C4-2B (cell line): ENCODE measurements around the gene ISYNA1.
A peak's percentile ranks its signal among the peaks of the same experiment; 100 is the strongest.

Experiments
- H3K27ac ChIP-seq: fragments of 450-650 bp; 2 replicates; pipeline ENCODE4 v1.5.1; 2017
- ZFX ChIP-seq: fragments of 450-650 bp; IDR thresholded peaks from 2 replicates; pipeline ENCODE4 v1.6.1; 2017
- TF ChIP-seq, protein P1 (sequence below): fragments of 450-650 bp; conservative IDR thresholded peaks from 2 replicates; pipeline ENCODE4 v1.5.1; 2017; ENCODE audit warnings: mild to moderate bottlenecking

Gene ISYNA1

DNA sequence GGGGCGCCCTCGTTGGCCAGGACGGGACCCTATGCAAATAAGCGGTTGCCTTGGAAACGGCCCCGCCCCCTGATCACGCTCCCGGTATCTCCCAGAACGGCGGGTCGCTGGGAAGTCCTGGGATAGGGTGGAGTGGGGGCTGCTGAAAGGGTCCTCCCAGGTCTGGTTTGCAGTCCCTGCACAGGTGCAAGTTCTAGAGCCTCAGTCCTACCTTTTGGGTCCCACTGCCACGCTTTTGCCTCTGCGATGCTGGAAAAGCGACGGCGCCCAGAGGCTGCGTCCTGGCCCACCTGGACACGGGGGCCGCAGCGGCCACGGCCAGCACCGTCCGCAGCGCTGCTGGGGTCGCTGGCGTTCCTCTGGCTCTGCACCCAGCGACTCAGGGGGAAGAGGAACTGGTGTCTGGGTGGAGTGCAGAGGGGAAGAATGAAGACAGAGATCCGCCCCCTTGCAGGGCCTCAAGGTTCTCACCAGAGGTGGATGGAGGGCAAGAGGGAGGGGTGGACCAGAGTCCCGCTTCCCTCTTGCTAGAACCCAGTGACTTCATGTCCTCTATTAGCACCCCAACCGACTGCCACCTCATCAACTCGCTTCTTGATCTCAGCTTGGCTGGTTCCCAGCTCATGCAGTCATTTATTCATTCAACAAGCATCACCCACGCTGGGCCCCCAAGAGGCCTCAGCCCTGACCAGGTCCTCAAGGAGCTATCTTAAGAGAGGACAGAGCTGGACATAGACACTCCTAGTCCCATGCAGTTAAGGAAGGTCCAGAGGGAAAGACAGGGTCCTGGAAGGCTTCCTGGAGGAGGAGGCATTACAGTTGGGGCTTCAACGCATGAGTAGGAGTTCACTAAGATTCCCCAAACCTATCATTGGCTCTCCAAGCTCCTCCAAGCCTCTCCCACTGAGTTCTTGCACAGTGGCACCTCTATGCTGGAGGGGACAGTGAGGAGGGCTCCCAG, 40.4 kb downstream of the ISYNA1 start, which contains the start of gene LRRC25:
Gene LRRC25, minus strand, starts transcription at position 381 of the 961 bp plus-strand sequence. CDS start 659 bp downstream, outside the sequence.
- H3K27ac ChIP-seq = peak within 1 kb of the TSS; percentile 43; the same call in 1 of the 2 replicates
- no peak for TF ChIP-seq ZFX
- TF ChIP-seq, protein P1, sequence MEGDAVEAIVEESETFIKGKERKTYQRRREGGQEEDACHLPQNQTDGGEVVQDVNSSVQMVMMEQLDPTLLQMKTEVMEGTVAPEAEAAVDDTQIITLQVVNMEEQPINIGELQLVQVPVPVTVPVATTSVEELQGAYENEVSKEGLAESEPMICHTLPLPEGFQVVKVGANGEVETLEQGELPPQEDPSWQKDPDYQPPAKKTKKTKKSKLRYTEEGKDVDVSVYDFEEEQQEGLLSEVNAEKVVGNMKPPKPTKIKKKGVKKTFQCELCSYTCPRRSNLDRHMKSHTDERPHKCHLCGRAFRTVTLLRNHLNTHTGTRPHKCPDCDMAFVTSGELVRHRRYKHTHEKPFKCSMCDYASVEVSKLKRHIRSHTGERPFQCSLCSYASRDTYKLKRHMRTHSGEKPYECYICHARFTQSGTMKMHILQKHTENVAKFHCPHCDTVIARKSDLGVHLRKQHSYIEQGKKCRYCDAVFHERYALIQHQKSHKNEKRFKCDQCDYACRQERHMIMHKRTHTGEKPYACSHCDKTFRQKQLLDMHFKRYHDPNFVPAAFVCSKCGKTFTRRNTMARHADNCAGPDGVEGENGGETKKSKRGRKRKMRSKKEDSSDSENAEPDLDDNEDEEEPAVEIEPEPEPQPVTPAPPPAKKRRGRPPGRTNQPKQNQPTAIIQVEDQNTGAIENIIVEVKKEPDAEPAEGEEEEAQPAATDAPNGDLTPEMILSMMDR = no peak

GRCh38 chr19:18396471-18397241, 41.3 kb downstream of the ISYNA1 start:
- TF ChIP-seq, protein P1 = no peak
- TF ChIP-seq ZFX = no peak
- no peak overlapping the region for H3K27ac ChIP-seq

DNA sequence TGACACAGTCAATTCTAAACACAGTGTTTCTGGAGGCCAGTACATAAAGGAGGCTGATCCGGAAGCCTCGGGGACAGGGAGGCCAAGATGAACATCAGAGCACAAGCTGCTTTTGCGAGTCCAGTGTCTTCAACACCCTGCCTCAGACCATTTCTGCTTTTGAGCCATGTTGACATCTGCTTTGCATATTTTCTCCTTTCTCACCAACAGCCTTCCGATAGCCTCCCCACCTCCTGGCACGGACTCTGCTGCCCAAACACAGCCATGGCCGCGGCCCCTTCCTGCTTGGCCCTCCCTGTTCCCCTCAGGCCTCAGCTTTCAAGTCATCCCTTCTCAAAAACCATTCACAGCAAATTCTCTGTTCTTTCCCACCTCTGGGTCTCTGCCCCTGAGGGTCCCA, 44.1 kb downstream of the ISYNA1 start:
- H3K27ac ChIP-seq = no peak overlapping the region
- TF ChIP-seq ZFX = no peak
- TF ChIP-seq, protein P1 = no peak

- TF ChIP-seq, protein P1 = no peak
- no peak for TF ChIP-seq ZFX
- H3K27ac ChIP-seq = no peak overlapping the region
Measured at GRCh38 chr19:18392926-18393325, 45.0 kb downstream of the ISYNA1 start.

GRCh38 chr19:18392417-18392816, 45.5 kb downstream of the ISYNA1 start:
- H3K27ac ChIP-seq = no peak overlapping the region

GRCh38 chr19:18391509-18392075, 46.3 kb downstream of the ISYNA1 start:
- H3K27ac ChIP-seq = no peak overlapping the region

More at GRCh38 chr19:18392417-18392816, 45.5 kb downstream of the ISYNA1 start:
- no peak for TF ChIP-seq ZFX

More at GRCh38 chr19:18391509-18392075, 46.3 kb downstream of the ISYNA1 start:
- TF ChIP-seq, protein P1 = no peak
- TF ChIP-seq ZFX = no peak
